IMR-90 (cell line): Measurements from ENCODE around the gene SLFNL1. TPM values are rescaled to one million over a fixed set of nuclear protein-coding genes. Genes with fewer than 3 reads are reported as not detected.

ENCODE experiments used
- ATAC-seq: fragments of 200-7000 bp; cut with Tn5 transposase; 2 replicates; pipeline ENCODE4 v1.9.1; 2020; ENCODE audit warnings: low read depth, mild to moderate bottlenecking, moderate library complexity
- BruUV-seq: library from RNA; stranded (reverse); fragments of 400-500 nt; replicated peaks from 2 replicates; lab custom pipeline; 2021; lab: Mats Ljungman, UMichigan
- CTCF ChIA-PET: fragments of 300-600 bp; formaldehyde crosslinking; extraction: SDS; loops from one replicate; lab custom pipeline; 2021; ENCODE audit warnings: antibody characterized with exemption; lab: Yijun Ruan, JAX
- POLR2A ChIA-PET: fragments of 300-600 bp; sonication (Branson Sonifier 250); formaldehyde crosslinking; loops from one replicate; lab custom pipeline; 2022; ENCODE audit warnings: antibody characterized with exemption; ENCODE audit not compliant: unreplicated experiment; lab: Charles Lee
- DNase-seq: peaks from one replicate; pipeline ENCODE4 v3.0.0; 2013
- H2AFZ ChIP-seq: replicated peaks from 2 replicates; pipeline ENCODE3; 2013; ENCODE audit warnings: low read length, mild to moderate bottlenecking; ENCODE audit not compliant: poor library complexity
- H2AK5ac ChIP-seq: 2 replicates; pipeline ENCODE4 v1.6.1; 2013; ENCODE audit warnings: low read depth, low read length, inconsistent platforms
- H2AK9ac ChIP-seq: replicated peaks from 2 replicates; pipeline ENCODE3; 2013; ENCODE audit warnings: mild to moderate bottlenecking, low read depth, low read length, moderate library complexity; ENCODE audit not compliant: poor library complexity
- H2BK120ac ChIP-seq: 2 replicates; pipeline ENCODE4 v1.6.1; 2013; ENCODE audit warnings: low read depth, low read length, inconsistent platforms
- H2BK15ac ChIP-seq: 3 replicates; pipeline ENCODE4 v1.6.1; 2013; ENCODE audit warnings: low read depth, low read length, inconsistent platforms
- H2BK20ac ChIP-seq: 2 replicates; pipeline ENCODE4 v1.6.1; 2013; ENCODE audit warnings: low read depth, mild to moderate bottlenecking, inconsistent platforms, low read length, moderate library complexity
- H2BK5ac ChIP-seq: 2 replicates; pipeline ENCODE4 v1.6.1; 2013; ENCODE audit warnings: mild to moderate bottlenecking, low read depth, low read length, inconsistent platforms; ENCODE audit not compliant: poor library complexity, severe bottlenecking
- H3K14ac ChIP-seq: replicated peaks from 2 replicates; pipeline ENCODE4 v1.6.1; 2013; ENCODE audit warnings: low read depth, low read length, inconsistent platforms
- H3K18ac ChIP-seq: 2 replicates; pipeline ENCODE4 v1.6.1; 2013; ENCODE audit warnings: low read depth, low read length, control low read depth
- H3K23ac ChIP-seq: 2 replicates; pipeline ENCODE4 v1.6.1; 2013; ENCODE audit warnings: low read depth, low read length, inconsistent platforms
- H3K27ac ChIP-seq: 2 replicates; pipeline ENCODE4 v1.5.1; 2013; ENCODE audit warnings: mild to moderate bottlenecking, control low read depth, low read length; ENCODE audit not compliant: insufficient read depth
- H3K27me3 ChIP-seq: 2 replicates; pipeline ENCODE4 v1.6.1; 2013; ENCODE audit warnings: low read length; ENCODE audit not compliant: control insufficient read depth, insufficient read depth
- H3K36me3 ChIP-seq: 2 replicates; pipeline ENCODE4 v1.6.1; 2013; ENCODE audit warnings: low read length, mixed read lengths; ENCODE audit not compliant: control insufficient read depth, insufficient read depth
- H3K4ac ChIP-seq: 2 replicates; pipeline ENCODE4 v1.6.1; 2013; ENCODE audit warnings: low read depth, low read length, inconsistent platforms
- H3K4me1 ChIP-seq: 2 replicates; pipeline ENCODE4 v1.6.1; 2013; ENCODE audit warnings: low read length, mixed read lengths; ENCODE audit not compliant: control insufficient read depth, insufficient read depth
- H3K4me2 ChIP-seq: 2 replicates; pipeline ENCODE4 v1.6.1; 2013; ENCODE audit warnings: low read depth, mild to moderate bottlenecking, control low read depth, low read length, moderate library complexity
- H3K4me3 ChIP-seq: 2 replicates; pipeline ENCODE4 v1.5.1; 2013; ENCODE audit warnings: low read depth, mild to moderate bottlenecking, control low read depth, low read length, moderate library complexity; ENCODE audit not compliant: insufficient read depth
- H3K56ac ChIP-seq: 2 replicates; pipeline ENCODE4 v1.6.1; 2013; ENCODE audit warnings: low read length, inconsistent platforms; ENCODE audit not compliant: insufficient read depth; ENCODE audit errors: extremely low read depth
- H3K79me1 ChIP-seq, 2 experiments: 2 replicates each; pipeline ENCODE4 v1.6.1; 2013; ENCODE audit warnings: low read length in 2 of 2, inconsistent platforms in 1 of 2, low read depth in 1 of 2
- H3K9ac ChIP-seq: 2 replicates; pipeline ENCODE4 v1.6.1; 2013; ENCODE audit warnings: low read depth, low read length, control low read depth
- H3K9me1 ChIP-seq: 2 replicates; pipeline ENCODE4 v1.6.1; 2013; ENCODE audit warnings: low read length, inconsistent platforms; ENCODE audit not compliant: insufficient read depth
- H3K9me3 ChIP-seq: 2 replicates; pipeline ENCODE4 v1.6.1; 2013; ENCODE audit warnings: low read length; ENCODE audit not compliant: control insufficient read depth, insufficient read depth
- H4K20me1 ChIP-seq: 2 replicates; pipeline ENCODE4 v1.6.1; 2013; ENCODE audit warnings: low read length, inconsistent platforms; ENCODE audit not compliant: insufficient read depth
- H4K5ac ChIP-seq: 2 replicates; pipeline ENCODE4 v1.6.1; 2013; ENCODE audit warnings: mild to moderate bottlenecking, low read depth, low read length, control low read depth
- H4K8ac ChIP-seq, 2 experiments: 2 replicates each; pipeline ENCODE4 v1.6.1; 2013; ENCODE audit warnings: low read depth in 2 of 2, low read length in 2 of 2, control low read depth in 1 of 2, inconsistent platforms in 1 of 2
- H4K91ac ChIP-seq: 2 replicates; pipeline ENCODE4 v1.6.1; 2013; ENCODE audit warnings: low read depth, low read length, inconsistent platforms; ENCODE audit not compliant: insufficient read depth
- BHLHE40 ChIP-seq: fragments of 150-350 bp; IDR thresholded peaks from 2 replicates; pipeline ENCODE4 v1.6.1; 2016; ENCODE audit warnings: mild to moderate bottlenecking, low read depth, low read length
- CEBPB ChIP-seq: IDR thresholded peaks from 2 replicates; pipeline ENCODE4 v1.6.1; 2012; ENCODE audit warnings: low read depth, low read length, improper control_type of control experiment
- CHD1 ChIP-seq: IDR thresholded peaks from 2 replicates; pipeline ENCODE4 v1.6.1; 2012; ENCODE audit warnings: low read depth, low read length, improper control_type of control experiment
- FOS ChIP-seq: fragments of 150-350 bp; IDR thresholded peaks from 2 replicates; pipeline ENCODE4 v1.6.1; 2016; ENCODE audit warnings: low read depth, low read length
- MAFK ChIP-seq: IDR thresholded peaks from 2 replicates; pipeline ENCODE4 v1.6.1; 2012; ENCODE audit warnings: low read depth, low read length, improper control_type of control experiment
- MAZ ChIP-seq: IDR thresholded peaks from 2 replicates; pipeline ENCODE4 v1.6.1; 2012; ENCODE audit warnings: low read depth, mild to moderate bottlenecking, low read length, improper control_type of control experiment, moderate library complexity, borderline replicate concordance
- MXI1 ChIP-seq: IDR thresholded peaks from 2 replicates; pipeline ENCODE4 v1.6.1; 2012; ENCODE audit warnings: low read depth, mild to moderate bottlenecking, low read length, moderate library complexity, borderline replicate concordance
- NFE2L2 ChIP-seq: fragments of 150-350 bp; IDR thresholded peaks from 2 replicates; pipeline ENCODE4 v1.6.1; 2016; ENCODE audit warnings: low read depth, mild to moderate bottlenecking, low read length
- POLR2A ChIP-seq: IDR thresholded peaks from 2 replicates; pipeline ENCODE4 v1.6.1; 2012; ENCODE audit warnings: mild to moderate bottlenecking, low read depth, low read length
- RAD21 ChIP-seq: IDR thresholded peaks from 2 replicates; pipeline ENCODE4 v1.6.1; 2012; ENCODE audit warnings: low read length, improper control_type of control experiment
- RCOR1 ChIP-seq: IDR thresholded peaks from 2 replicates; pipeline ENCODE4 v1.6.1; 2012; ENCODE audit warnings: mild to moderate bottlenecking, low read length, improper control_type of control experiment; ENCODE audit not compliant: insufficient replicate concordance
- RFX5 ChIP-seq: IDR thresholded peaks from 2 replicates; pipeline ENCODE4 v1.8.0; 2012; ENCODE audit warnings: low read depth, mild to moderate bottlenecking, low read length, moderate library complexity
- SMC3 ChIP-seq: fragments of 150-350 bp; IDR thresholded peaks from 2 replicates; pipeline ENCODE4 v1.6.1; 2016; ENCODE audit warnings: low read depth, mild to moderate bottlenecking, antibody characterized with exemption, low read length, moderate library complexity
- WGBS, 2 experiments: methylation state at CpG; one replicate each; pipeline versions ENCODE4 v1.1.5 to v1.1.7; 2013; ENCODE audit warnings: missing lambda C conversion rate in 2 of 2; ENCODE audit not compliant: insufficient read length in 1 of 2; ENCODE audit errors: extremely low coverage in 2 of 2; 5-methylcytosine and 5-hydroxymethylcytosine counted together
- dilution Hi-C: fragments of 300-500 bp; cut with HindIII; formaldehyde crosslinking; loops from one replicate; pipeline ENCODE4 v1.14.3; 2018; ENCODE audit warnings: low sequenced_read_pairs; ENCODE audit not compliant: unreplicated experiment
- in situ Hi-C: fragments of 300-500 bp; cut with MboI; formaldehyde crosslinking; loops from 3 replicates; pipeline ENCODE4 v1.14.3; 2019; ENCODE audit warnings: low sequenced_read_pairs, inconsistent platforms, mixed read lengths
- intact Hi-C: fragments of 100-400 bp; cut with micrococcal nuclease; formaldehyde crosslinking; loops from 2 replicates; pipeline ENCODE4 v1.10.0; 2022
- polyA plus RNA-seq, 3 experiments: library from polyadenylated mRNA; depleted of rRNA; stranded (reverse); fragments of >200 nt; gene quantifications; 2 replicates each; pipeline ENCODE4 v1.2.3, GENCODE V29; 2012; ENCODE audit warnings: low replicate concordance in 1 of 3
- total RNA-seq: library from RNA; depleted of rRNA; stranded (reverse); fragments of >200 nt; gene quantifications from 2 replicates; pipeline ENCODE4 v1.2.3, GENCODE V29; 2012
- TF ChIP-seq, protein P1 (sequence below): fragments of 150-350 bp; IDR thresholded peaks from 2 replicates; pipeline ENCODE4 v1.6.1; 2016; ENCODE audit warnings: low read depth, mild to moderate bottlenecking, low read length, moderate library complexity, borderline replicate concordance
- TF ChIP-seq, protein P2 (sequence below): fragments of 150-350 bp; IDR thresholded peaks from 2 replicates; pipeline ENCODE4 v1.6.1; 2017; ENCODE audit warnings: mild to moderate bottlenecking, antibody characterized with exemption, low read length, low read depth
- TF ChIP-seq, protein P3 (sequence below): conservative IDR thresholded peaks from 2 replicates; pipeline ENCODE4 v1.5.1; 2012; ENCODE audit warnings: mild to moderate bottlenecking, low read depth, low read length, improper control_type of control experiment

The SLFNL1 gene
- total and polyA plus RNA-seq, 2 of the 4 experiments (the other 2 are of a cell fraction), result under 0.01 to 0.09 TPM

DNA sequence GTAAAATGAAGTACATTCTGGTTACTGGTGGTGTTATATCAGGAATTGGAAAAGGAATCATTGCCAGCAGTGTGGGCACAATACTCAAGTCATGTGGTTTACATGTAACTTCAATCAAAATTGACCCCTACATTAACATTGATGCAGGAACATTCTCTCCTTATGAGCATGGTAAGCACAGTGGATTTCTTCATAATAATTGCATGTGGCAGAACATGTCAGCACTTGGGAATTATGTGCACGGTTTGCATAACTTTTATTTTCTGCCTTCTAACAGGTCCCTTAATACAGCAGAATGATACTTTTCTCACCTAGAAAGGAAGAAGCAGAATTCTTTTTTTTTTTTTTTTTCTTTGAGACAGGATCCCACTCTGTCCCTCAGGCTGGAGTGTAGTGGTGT is 38.2 kb downstream of the SLFNL1 start:
- Histone ChIP-seq H3K27me3 (no peaks in the 10 kb centered on the region), H3K23ac (0 out of 2 replicates have a peak overlapping the region, but pooled peaks have one; percentile 15), H2AK5ac (no peak overlapping the region), H3K9me1 (peaks cover 16% of the 10 kb centered on the region), H3K14ac (no peak overlapping the region), H2BK20ac (no peak overlapping the region), H3K79me1 (peaks cover 25 to 76% of the 10 kb centered on the region in 2 experiments), H2AFZ (no peak overlapping the region), H3K9ac (no peak overlapping the region), H4K20me1 (peaks cover 39% of the 10 kb centered on the region), H3K9me3 (no peaks in the 10 kb centered on the region), H4K8ac (no peak overlapping the region), H3K4me3 (no peak overlapping the region), H2BK120ac (no peak overlapping the region), H2AK9ac (no peak overlapping the region), H3K4ac (no peak overlapping the region), H3K36me3 (peaks cover 21% of the 10 kb centered on the region), H3K4me1 (peaks cover 30% of the 10 kb centered on the region), H2BK15ac (no peak overlapping the region), H4K5ac (no peak overlapping the region), H2BK5ac (peak overlapping the region; percentile 12), H3K56ac (no peak overlapping the region), H4K91ac (no peak overlapping the region), H3K4me2 (no peak overlapping the region), H3K27ac (no peak overlapping the region), H3K18ac (no peak overlapping the region)
- ATAC-seq, result no peak
- WGBS, 2 experiments, result no CpG with 5 or more reads among the region's 1 CpG
- ChIA-PET POLR2A (no interaction called here), CTCF (no interaction called here)
- no TSS peak for BruUV-seq
- no peak for DNase-seq
- intact Hi-C loops (no loop called here), dilution Hi-C loops (no loop called here), in situ Hi-C loops (no loop called here)
- no peak for TF ChIP-seq SMC3
- TF ChIP-seq MAZ, result no peak
- TF ChIP-seq BHLHE40, result no peak
- TF ChIP-seq MAFK, result no peak
- no peak for TF ChIP-seq NFE2L2
- TF ChIP-seq CHD1, result no peak
- TF ChIP-seq, protein P1, sequence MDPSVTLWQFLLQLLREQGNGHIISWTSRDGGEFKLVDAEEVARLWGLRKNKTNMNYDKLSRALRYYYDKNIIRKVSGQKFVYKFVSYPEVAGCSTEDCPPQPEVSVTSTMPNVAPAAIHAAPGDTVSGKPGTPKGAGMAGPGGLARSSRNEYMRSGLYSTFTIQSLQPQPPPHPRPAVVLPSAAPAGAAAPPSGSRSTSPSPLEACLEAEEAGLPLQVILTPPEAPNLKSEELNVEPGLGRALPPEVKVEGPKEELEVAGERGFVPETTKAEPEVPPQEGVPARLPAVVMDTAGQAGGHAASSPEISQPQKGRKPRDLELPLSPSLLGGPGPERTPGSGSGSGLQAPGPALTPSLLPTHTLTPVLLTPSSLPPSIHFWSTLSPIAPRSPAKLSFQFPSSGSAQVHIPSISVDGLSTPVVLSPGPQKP, result no peak
- TF ChIP-seq POLR2A, result no peak
- TF ChIP-seq MXI1, result no peak
- no peak for TF ChIP-seq RFX5
- no peak for TF ChIP-seq RAD21
- no peak for TF ChIP-seq FOS
- TF ChIP-seq CEBPB, result no peak
- TF ChIP-seq, protein P2, sequence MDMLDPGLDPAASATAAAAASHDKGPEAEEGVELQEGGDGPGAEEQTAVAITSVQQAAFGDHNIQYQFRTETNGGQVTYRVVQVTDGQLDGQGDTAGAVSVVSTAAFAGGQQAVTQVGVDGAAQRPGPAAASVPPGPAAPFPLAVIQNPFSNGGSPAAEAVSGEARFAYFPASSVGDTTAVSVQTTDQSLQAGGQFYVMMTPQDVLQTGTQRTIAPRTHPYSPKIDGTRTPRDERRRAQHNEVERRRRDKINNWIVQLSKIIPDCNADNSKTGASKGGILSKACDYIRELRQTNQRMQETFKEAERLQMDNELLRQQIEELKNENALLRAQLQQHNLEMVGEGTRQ, result no peak
- TF ChIP-seq, protein P3, sequence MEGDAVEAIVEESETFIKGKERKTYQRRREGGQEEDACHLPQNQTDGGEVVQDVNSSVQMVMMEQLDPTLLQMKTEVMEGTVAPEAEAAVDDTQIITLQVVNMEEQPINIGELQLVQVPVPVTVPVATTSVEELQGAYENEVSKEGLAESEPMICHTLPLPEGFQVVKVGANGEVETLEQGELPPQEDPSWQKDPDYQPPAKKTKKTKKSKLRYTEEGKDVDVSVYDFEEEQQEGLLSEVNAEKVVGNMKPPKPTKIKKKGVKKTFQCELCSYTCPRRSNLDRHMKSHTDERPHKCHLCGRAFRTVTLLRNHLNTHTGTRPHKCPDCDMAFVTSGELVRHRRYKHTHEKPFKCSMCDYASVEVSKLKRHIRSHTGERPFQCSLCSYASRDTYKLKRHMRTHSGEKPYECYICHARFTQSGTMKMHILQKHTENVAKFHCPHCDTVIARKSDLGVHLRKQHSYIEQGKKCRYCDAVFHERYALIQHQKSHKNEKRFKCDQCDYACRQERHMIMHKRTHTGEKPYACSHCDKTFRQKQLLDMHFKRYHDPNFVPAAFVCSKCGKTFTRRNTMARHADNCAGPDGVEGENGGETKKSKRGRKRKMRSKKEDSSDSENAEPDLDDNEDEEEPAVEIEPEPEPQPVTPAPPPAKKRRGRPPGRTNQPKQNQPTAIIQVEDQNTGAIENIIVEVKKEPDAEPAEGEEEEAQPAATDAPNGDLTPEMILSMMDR, result no peak
- no peak for TF ChIP-seq RCOR1
